Activated gamma-delta T cell treated with Interleukin-2 at 50 U/mL for 16 hours (primary cell): Measurements from ENCODE around the gene PLD5.
"Not testable (repeated sequence)": the region's sequence is repeated elsewhere in the genome, so short reads cannot be mapped to it uniquely, and the experiment has no call there.

Source experiments
- DNase-seq: peaks from one replicate; pipeline ENCODE4 v3.0.0-alpha.2; 2020

PLD5 gene

DNA sequence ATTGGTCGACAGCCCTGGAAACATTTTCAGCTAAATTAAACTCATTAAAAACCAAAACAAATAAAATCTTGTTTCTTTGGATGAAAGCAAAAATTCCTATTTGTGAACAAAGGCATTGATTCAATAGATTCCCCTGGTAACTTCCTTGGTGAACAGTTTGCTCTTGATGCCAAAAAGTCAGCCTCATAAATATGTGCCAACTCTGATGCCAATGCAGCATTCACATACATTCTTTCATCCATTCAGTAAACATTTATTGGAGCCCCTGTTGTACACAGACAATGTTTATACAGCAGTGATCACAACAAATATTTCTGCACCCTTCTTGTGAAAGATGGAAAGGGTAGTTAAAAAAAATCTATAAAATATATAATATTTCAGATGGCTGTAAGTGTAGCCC is 107.8 kb downstream of the PLD5 start:
- no peak for DNase-seq

DNA sequence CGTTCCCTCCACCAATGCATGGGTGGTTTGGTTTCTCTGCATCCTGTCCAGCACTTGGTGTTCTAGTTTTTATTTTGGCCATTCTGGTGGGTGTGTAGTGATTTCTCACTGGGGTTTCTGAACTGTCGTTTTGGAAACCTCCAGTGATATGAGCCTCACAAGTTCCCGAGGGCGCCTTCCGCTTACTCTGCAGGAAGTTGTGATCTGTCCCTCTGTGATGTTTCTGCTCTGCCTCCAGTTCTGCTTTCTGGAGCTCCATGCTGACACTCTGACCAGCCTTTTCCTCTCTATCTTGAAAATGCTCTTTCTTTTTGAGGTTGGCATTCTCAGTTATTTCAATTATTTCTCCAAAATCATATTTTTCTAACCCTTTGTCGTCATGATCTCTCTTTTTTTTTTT is 111.6 kb downstream of the PLD5 start:
- DNase-seq, result no peak

DNA sequence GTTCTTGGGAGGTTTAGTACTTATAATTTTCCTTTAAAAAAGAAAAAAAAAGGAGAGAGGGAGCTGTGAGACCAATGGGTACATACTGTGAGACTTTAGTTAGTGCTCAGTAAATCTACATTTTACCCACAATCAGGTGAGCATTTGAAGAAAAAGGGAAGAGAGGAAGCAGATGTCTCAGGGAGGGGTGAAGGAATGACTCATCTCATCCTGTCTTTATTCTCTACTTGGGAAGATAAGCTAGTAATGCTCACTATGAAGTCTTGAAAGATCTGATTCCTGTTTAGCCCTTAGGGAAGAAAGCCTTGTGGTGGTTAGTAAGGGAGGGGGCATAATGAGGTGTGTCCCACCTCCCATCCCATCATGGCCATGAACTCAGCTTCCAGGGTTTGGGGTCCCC is 112.6 kb downstream of the PLD5 start:
- no peak for DNase-seq

DNA sequence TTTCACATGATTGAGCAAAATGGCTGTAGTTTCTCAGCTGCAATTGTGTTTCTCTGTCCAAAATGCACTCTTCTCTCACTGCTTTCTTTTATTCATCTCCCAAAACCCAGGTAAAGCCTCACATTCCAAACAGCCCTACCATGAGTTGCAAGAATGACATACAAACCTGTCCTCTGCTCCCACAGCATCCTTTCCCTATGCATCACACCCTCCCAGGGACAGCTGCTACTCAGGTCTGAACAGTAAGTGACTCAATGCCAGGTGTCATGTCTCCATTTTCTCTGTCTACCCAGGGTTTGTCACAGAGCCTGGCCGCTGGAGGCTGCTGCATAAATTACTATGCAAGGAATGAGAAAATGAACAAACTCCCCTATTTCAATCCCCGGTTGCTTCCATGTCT is 118.5 kb downstream of the PLD5 start:
- DNase-seq, result no peak

DNA sequence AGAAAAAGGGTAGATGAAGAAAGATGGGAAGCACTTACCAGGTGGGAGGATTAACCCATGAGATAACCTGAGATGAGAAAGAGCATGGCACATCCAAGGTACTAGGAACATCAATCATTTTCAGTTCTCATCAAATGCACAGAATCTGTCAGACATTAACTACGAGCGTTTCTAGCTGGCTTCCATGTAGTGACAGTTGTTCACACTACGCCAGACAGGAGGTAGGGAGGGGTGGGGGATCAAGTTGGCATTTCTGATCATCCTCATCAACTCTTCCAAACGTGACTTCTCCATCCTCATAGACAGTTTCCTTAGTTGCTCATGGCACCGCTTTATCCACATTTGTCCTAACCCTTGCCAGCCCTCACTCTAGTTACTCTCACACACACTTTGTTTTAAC is 120.2 kb downstream of the PLD5 start:
- no peak for DNase-seq

DNA sequence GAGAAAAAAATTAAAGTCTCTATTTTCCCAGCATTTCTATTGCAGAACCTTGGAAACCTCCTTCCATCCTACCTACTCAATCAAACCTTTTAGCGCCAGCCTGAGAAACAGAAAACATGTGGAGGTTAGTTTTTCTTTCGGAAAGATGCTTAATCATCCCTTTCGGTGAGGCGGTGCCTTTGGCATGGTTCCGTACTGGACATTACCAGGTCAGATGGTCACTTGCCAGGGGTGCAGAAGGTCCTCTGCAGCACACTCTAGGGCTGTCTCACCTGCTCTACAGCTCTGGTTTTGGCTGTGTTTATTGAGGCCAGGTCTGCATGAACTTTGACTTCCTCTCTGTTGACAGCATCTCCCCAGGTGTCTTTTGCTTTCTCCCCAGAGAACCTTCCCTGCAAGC is 121.5 kb downstream of the PLD5 start:
- DNase-seq, result no peak

DNA sequence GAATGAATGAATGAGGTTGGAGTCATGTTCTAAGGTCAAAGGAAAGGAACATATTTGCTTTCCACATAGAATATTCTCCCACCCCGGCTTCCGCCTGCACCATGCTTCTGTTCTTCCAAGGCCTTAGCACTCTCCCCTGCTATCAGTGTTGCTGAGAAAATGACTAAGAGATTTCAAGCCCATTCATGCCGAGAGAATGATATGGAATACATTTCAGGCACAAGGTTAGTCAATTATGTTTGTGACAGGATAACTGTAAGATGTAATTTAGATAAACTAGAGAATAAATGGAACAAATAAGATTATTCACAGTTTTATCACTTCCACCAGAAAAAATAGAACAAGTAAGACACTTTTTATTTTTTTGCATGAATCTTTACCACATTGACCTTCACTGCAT is 122.6 kb downstream of the PLD5 start:
- no peak for DNase-seq

DNA sequence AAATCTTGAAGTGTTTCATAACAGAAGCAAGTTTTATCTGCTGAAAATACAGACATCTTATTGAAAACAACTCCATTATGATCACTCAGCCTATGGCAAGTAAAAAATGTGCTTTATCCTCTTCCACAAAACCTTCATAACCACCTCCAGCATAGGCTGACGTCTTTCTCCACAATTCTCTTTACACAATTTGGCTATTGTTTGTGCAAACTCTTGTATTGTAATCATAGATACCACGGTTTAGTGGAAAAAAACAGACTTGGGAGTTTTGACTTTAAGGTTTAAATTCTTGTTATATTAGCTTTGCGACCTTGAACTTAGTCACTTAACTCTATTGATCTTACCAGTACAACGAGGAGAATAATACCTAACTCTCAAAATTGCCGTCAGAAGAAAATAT is 126.1 kb downstream of the PLD5 start:
- no peak for DNase-seq

DNA sequence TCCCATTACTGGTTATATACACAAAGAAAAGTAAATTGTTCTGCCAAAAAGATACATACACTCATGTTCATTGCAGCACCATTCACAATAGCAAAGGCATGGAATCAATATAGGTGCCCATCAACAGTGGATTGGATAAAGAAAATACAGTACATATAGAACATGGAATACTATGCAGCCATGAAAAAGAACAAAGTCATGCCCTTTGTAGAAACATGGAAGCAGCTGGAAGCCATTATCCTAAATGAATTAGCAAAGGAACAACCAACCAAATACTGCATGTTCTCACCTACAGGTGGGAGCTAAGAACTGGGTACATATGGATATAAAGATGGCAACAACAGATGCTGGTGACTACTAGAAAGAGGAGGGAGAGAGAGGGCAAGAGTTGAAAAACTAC is 132.6 kb downstream of the PLD5 start:
- DNase-seq, result no peak

DNA sequence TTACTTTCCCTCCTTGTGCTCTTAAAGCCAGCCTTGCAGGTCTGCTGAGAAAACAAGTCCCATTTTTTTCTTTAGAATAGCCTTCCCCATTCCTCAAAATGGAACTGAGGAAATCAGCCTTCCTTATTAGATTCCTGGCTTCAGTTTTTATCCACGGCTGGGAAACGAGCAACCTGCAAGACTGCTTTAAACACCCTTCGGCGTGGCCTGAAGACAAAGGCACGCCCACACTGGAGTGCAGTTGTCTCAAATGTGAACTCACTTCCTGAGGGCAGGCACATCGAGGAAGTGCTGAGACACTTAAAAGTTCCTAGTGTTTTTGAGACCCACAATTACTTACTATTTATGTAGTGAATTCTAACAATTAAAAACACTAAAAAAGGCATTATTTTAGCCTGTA is 148.4 kb downstream of the PLD5 start:
- not testable (repeated sequence) for DNase-seq

DNA sequence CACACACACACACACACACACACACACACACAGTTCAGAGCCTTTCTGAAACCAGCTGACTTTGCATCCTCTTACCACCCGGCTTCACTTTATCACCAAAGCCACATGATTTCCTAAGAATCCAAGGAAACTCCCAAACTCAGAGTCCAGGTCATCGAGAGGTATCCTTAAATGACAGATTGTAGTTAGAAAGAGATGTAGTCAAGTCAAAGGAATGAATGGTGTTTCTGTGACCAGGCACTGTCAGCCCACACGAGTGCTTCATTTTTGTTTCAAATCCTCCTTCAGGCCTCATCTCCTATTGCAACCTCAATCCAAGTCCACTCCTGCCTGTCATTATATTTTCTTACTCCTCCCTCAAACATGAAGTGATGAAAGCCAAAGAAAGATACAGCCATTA is 174.1 kb downstream of the PLD5 start:
- not testable (repeated sequence) for DNase-seq

DNA sequence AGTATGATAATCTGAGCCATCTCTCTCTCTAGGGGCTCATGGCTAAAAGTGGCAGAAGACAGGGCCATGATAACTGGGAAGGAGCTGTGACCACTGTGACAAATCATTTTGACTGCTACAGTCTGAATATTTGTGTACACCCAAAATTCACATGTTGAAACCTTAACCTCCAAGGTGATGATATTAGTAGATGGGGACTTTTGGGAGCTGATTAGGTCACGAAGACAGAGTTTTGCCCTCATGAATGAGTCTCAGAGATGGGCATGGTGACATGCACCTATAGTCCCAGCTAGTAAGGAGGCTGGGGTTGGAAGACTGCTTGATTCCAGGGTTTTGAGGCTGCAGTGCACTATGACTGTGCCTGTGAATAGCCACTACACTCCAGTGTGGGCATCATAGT is 174.9 kb downstream of the PLD5 start:
- no peak for DNase-seq

DNA sequence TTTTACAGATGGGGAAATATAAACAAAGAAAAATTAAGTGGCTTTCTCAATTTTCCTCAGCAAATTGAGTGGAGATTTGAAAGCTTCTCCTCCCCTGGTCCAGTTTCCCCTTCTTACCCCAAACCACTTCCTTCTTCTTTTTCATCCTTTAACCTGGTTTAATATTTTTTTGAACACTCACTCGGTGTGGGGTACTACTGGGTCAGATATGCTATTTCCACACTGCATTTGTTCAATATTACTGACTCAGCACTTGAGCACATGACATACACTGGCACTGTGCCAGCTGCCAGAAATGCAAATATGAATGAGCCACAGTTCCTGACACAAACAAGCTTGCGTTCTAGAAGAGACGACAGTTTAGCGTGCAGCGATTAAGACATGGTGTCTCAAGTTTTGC is 193.6 kb downstream of the PLD5 start:
- DNase-seq, result not testable (repeated sequence)

DNA sequence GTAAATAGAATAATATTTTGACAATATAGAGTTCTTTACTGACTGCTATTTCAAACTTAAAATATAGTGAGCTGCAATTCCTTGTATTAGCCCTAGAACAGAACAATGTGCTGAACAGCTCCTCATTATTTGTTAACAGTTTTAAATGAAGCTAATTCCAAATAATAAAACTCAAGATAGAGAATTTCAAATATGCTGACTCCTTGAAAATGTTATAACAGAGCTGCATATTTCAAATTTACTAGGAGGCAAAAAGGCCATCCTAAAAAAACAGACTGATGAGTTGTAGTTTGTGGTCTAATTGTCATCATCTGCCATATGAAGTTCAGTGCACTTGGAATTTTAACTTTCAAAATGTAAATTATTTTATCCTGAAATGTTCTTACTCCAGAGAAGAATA is 197.1 kb downstream of the PLD5 start:
- not testable (repeated sequence) for DNase-seq

DNA sequence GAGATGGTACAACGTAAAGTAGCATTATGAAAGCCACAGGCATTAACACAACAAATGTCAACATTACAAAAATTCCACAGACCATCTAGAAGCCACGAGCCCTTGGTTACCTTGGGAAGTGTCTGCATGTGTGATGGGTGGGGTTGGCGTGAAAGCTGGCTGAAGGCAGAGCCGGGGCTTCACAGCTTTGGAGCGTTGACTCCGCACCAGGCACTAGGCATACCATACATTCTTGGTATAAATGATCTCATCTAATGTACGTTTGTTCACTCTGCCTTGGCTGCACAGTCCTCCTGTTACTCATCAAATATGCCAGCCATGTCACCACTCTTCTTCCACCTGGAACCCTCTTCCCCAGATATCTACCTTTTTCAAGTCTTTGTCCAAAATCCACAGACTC is 202.5 kb downstream of the PLD5 start:
- DNase-seq, result not testable (repeated sequence)

DNA sequence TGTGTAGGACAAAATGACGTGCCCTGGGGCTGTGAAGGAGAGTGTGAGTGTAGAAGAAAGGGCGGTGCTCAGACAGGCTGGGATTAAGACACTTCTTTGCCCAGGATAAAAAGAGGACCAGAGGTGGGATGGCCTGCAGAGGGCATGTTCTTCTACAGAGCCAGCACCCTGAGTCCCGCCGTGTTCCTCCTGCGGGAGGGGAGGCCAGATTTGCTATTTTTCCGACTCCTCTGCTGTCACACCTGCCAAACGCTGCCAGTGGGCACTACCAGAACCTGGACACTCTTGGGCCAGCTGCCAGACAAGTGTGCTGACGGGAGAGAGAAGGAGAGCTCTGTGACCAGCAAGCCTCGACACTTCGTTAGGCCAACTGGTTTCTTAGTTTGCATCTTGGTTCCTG is 206.4 kb downstream of the PLD5 start:
- DNase-seq, result no peak

DNA sequence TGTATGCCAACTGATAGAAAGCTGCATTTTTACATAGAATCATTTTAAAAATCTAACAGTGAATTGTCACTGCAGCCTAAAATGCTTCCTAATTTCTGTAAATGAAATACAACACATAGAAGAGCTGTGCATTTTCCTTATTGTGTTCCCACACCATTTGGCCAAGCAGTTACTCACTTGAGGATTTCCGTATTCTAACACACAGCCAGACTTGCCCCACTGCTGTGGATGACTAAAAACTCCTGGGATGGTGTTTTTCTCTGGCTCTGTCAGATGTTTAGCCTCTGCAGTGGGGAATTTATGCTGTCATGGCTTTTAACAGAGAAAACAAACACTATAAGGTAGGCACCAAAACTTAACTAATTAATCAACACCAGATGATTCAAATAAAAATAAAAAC is 209.6 kb downstream of the PLD5 start:
- not testable (repeated sequence) for DNase-seq

DNA sequence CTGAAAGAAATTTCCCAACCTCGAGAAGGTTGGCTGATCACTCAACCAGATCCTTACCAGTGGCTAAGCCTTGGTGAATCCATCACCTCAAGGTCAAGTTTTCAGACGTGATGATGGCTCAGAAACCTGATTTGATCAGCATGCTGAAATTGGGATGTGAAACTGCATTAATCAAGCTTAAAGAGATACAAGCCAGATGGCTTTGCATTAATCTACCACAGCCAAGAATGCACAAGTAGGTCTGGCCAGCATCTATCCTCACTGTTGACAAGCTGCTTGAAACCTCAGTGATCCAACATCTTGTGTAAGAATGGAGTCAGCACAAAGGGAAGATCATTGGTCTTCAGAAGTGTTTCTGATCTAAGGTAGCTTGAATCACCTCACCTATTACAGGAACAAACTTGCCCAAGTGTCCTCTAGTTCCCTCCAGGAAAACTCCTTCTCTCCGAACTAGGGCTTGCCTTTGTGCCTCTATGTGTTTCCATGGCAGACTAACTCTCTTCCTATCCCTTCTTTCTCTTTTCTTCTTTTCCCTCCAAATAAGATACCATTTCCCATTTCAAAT is 210.3 kb downstream of the PLD5 start:
- DNase-seq, result not testable (repeated sequence)

DNA sequence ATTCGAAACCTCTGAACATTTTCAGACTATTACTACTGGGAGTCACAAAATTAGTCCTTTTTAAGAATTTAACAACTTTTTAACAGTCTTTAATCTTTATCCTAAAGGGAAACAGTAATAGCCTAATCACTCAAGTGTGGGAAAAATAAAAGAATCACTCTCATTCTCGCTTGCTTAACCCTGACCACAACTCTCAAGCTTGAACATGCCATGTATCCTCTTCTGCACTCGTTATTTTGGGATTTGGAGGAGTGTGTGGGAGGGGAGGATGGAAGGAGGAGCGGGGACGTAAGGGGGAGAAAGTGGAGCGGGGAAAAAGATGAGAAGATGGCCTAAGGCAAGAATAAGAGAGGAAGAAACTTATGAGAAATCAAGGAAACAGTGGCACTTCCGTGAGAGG is 215.8 kb downstream of the PLD5 start:
- not testable (repeated sequence) for DNase-seq

DNA sequence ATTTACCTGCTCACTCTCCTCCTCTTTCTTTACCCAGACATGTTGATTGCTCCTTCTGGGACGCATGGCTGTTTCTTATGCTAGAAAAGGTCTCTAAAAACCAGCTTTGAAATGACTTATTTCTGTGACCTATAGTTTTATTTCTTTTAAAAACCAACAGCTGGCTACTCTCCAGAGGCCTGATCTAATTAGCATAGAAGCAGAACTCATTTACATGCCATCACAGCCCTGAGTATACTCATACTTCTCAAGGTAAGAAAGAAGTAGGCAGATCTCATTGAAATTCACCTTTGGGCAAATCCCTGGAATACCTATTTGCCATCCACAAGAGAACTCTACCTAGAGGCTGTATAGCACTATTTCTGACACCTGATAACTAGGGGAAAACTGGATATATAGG is 230.7 kb downstream of the PLD5 start:
- not testable (repeated sequence) for DNase-seq

DNA sequence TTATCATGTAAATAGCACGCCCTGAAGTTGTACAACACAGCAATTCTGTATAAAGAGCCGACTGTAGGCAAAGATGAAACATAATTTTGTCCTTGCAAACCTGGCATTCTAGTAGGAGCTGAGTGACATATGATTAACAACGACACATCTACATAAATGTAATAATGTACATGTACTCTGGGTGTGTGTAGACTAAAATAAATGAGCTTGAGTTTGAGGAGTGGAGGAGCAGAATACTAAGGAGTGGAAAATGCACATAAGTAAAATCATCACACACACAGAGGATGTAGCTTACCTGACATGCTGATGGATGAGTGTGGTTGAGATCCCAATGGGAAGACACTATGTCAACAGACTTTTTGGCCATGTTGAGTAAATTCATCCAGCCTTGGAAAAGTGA is 236.4 kb downstream of the PLD5 start:
- not testable (repeated sequence) for DNase-seq

DNA sequence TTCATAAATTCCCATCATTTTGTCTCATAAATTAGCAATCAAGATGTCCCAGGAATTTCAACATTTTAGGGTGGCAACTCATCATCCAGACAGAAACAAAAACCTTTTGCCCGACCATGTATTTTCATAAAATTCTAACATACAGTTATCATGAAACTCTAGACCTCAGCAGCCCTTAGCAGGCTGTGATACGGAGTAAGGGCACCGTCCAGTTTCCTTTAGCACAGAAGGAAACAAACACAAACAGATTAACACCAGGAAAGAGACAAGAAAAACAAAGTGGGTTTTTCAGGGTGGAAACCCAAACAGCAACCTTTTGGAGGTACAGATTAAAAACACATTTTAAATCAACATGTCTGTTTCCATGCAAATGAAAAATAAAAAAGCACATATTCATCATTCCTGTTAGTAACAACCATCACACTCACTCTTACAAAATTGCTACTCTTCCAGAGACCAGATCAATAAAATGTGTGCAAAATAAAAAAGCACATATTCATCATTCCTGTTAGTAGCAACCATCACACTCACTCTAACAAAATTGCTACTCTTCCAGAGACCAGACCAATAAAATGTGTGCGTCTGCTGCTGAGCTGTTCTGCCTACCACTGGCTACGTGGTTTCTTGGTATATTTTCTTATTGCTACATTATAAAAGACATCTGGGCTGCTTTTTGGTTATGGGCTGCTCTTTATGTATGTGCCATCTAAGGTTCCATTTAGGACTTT is 241.6 kb downstream of the PLD5 start:
- DNase-seq, result not testable (repeated sequence)

DNA sequence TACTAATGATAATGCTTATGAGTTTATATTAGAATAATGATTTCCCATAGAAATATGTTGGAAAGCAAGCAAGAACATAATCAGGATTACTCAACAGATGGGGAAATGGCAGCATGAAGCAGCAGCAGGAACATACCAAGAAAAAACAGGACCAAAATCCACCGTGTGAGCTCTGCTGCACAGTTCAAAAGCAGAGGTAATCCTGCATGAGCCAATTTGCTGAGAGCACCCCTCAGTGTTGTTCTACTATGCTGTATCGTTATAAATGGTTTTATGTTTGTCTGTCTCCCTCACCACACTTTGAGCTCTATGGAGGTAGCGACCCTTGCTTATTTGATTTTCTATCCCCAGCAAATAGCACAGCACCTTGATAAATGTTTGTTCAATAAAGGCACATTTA is 246.1 kb downstream of the PLD5 start:
- not testable (repeated sequence) for DNase-seq

DNA sequence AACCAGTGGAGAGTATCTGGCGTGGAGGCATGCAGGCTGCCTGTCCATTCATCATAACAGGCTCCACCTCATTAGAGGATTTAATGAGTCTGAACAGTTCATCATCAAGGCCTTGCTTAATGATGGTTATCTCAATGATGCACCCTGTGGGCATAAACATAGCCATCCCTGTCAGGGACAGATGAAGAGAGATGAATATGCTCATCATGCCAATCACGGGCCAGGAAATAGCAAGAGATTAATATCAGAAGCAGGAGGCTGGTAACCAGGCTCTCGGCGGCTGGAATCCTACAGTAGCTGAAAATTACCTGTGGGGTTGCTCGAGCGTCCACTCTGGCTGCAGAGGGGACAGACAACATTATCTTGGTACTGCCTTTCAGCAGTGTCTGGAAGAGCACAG is 247.7 kb downstream of the PLD5 start:
- not testable (repeated sequence) for DNase-seq

DNA sequence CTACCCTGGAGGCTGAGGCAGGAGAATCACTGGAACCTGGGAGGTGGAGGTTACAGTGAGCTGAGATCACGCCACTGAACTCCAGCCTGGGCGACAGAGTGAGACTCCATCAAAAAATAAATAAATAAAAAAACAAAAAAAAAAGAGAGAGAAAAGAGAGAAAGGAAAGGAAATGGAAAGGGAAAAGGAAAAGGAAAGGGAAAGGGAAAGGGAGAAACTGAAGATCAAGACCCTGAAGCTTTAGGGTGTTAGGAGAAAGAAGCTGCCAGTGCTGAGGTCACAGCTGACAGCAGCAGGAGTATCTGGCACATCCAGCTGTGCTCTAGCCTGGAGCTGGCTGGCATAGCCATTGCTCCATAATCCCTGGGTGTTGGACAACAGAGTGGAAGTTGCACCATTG is 257.5 kb downstream of the PLD5 start:
- DNase-seq, result not testable (repeated sequence)
